Ramos (cell line): ENCODE measurements around the gene C1QTNF7.

Experiments used
- in situ Hi-C: fragments of 300-500 bp; cut with MboI; formaldehyde crosslinking; loops from one replicate; pipeline ENCODE4 v1.14.3; 2022; ENCODE audit warnings: low sequenced_read_pairs; ENCODE audit not compliant: unreplicated experiment

C1QTNF7 gene

DNA sequence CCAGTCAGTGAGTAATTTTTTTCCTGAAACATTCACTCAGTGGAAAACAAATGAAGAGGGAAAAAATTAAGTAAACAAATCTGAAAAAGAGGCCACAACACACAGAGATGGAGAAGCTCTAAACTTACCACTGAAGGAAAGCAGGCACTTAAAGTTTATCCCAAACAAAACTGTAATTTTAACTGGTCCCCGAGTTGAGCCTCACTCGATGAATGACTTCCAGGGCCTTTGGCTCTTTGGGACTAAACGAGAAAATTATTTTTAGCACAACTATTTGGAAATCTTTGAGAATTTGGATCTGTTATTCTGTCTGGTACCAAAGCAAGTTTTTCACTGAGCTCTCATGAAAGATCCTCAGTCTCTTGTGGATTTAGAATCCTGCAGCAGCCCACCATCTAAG lies at the start of gene C1QTNF7:
Gene C1QTNF7 (plus strand): TSS at position 333 of the 400 bp plus-strand sequence. CDS start 7,711 bp downstream, outside the sequence.
- in situ Hi-C loops: no loop called here

DNA sequence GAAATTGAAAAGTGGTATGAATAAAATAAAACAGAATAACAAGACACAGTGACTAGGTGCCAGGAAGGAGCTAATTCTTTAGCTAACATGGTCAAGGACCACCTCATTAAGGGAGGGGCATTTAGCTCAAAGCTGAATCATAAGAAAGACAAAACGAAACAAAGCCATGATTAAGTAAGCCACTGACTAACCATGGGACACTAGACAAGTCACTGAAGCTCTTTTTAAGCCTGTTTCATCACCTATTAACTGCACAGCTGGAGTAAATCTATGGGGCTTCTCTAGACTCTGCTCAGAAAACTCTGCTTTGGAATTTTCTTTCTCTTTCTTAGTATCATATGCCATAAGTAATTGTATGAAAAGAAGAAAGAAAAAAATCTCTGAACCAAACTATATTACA lies 49.8 kb upstream of the C1QTNF7 start:
- in situ Hi-C loops: no loop called here

GRCh38 chr4:15378493-15378892 lies 49.3 kb upstream of the C1QTNF7 start:
- in situ Hi-C loops: no loop called here

DNA sequence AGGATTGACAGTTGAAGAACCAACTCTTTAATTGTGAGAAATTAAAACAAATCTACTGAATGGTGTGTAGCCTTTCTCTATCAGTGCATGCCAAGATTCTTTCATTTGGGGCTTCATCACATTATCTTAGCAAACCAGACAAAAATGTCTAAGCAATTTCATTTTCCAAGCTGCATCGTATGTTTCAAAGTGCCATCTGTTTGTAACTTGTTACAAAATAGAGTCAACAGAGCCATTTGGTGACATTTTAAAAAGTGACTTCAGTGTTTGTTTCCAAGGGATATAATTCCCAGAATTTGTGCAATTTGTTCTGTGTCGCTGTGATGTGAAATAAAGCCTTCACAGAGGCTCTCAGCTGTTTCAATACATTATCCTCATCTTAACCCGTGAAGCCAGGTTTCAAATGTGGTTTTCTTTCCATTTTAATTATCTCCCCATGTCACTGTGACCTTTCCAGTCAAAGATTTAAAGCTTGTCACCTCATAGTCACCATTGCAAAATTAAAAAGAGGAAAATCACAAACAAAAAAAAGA lies 46.0 kb upstream of the C1QTNF7 start:
- in situ Hi-C loops: no loop called here

DNA sequence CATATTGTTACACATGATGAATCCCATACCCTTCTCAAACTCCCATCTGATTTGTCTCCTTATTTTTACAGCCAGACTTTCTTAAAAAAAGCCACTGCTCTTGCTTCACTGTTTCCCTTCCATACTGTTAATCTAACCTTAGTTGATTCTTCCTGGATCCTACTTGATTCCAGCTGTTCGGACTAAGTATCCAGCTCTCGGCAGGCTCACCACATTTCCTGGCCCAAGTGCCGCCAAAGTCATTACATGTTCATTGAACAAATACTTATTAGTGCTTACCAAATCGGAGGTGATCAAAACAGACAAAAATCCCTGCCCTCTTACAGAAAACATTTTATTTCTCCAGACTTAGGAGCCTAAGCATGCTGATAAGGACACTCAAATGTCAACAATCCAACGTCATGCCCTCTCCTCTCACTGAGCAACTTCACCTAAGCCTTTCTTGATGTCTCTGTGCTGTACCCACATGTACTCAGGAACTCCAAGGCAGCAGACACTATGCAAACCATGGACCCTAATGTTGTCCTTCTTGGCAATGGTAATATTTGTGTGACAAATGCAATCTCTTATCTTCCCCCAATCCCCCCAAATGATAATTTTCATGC lies 45.1 kb upstream of the C1QTNF7 start:
- in situ Hi-C loops: no loop called here

DNA sequence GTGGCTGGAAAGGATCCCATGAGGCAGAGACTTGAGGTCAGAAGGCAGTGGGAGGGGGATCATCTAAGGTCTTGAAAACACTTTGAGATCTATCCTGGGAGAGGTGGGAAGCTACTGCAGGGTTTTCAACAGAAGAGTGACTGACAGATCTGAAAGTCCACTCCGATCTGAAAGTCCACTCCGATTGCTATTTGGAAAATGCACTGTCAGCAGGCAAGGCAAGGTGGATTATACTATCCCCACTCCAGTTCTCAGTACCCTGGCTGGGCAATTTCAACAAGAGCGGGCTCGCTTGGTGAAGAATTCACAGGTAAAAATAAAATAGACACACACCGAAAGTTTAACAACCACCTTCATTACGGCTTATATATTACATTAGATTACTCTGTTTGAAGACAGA lies 42.3 kb upstream of the C1QTNF7 start:
- in situ Hi-C loops: no loop called here

GRCh38 chr4:15385928-15386327 lies 41.9 kb upstream of the C1QTNF7 start:
- in situ Hi-C loops: no loop called here

DNA sequence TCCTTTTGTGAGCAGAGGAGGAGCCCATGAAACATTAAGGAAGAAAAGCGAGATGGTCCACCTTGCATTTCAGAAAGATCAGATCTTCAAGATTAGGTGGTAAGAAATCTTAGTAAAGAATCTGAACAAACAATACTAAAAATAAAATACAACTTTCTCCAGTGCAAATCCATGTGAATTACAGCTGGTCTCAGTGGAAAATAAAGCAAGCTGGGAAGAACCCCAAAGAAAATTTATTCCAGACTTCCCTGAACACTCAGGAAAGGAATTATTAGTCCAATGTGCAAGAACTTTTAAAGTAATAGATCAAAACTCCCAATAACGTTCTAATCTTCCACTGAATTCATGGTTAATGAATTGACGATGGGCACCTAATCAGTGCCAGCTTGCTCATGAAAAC lies 37.3 kb upstream of the C1QTNF7 start:
- in situ Hi-C loops: no loop called here

GRCh38 chr4:15392053-15392805 lies 35.6 kb upstream of the C1QTNF7 start:
- in situ Hi-C loops: no loop called here

- in situ Hi-C loops: no loop called here
Measured at GRCh38 chr4:15395311-15395710, 32.5 kb upstream of the C1QTNF7 start.

GRCh38 chr4:15396157-15396800 lies 31.6 kb upstream of the C1QTNF7 start:
- in situ Hi-C loops: no loop called here

GRCh38 chr4:15398001-15398400 lies 29.8 kb upstream of the C1QTNF7 start:
- in situ Hi-C loops: no loop called here

- in situ Hi-C loops: no loop called here
Measured at GRCh38 chr4:15398732-15399131, 29.1 kb upstream of the C1QTNF7 start.

DNA sequence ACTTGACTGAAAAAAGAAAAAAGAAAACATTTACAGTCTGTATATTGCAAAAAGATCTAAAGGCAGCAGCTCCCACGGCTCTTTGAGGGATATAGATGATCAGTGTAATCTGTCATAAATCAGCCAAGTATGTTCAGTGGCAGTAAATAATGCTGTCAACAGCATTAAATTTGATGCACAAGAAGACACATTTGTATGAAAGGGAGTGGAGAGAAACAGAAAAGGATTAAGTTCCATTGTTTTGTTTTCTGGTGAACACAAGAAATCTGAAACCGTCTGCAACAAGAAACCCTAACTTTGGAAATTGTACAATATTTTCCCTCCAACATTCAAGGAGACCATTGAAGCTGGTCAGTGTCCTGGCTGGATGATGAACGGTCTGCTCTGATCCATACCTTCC lies 27.6 kb upstream of the C1QTNF7 start:
- in situ Hi-C loops: loop anchor here (25.0 kb wide), 1 partner anchor 837 kb away; the partner anchor contains the start of gene TAPT1

DNA sequence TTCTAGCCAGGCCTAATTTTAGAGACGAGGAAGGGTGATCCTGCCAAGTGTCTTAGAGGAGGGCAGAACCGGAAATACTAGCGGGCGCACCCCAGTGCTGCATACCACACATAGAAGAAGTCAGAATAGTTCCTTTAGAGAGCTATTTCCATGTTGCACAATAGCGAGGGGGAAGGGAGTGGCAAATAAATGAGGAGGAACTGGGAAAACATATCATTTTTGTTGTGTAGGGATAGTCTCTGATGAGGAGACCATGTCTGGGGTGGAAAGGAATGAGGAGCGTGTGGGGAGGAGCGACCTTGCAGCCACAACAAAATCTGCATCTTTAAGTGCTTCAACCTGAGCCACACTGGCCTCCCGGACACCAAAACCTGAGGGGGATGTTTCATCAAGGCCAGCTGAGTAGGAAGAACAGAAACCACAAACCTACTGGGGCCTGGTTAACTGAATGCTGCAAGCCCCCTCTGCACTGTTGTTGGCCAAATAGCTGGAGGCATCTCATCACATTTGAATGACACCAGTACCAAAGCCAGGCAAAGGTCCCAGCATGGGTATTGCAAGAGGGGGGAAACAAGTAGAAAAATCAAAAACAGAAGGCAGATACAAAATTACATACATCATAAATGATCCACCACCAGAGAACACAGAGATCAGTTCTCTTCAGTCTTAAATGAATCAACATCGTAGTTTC lies 26.7 kb upstream of the C1QTNF7 start:
- in situ Hi-C loops: loop anchor here (25.0 kb wide), 1 partner anchor 836 kb away; the partner anchor contains the start of gene TAPT1

- in situ Hi-C loops: loop anchor here (25.0 kb wide), 1 partner anchor 835 kb away; the partner anchor contains the start of gene TAPT1
Measured at GRCh38 chr4:15402146-15402545, 25.7 kb upstream of the C1QTNF7 start.

- in situ Hi-C loops: loop anchor here (25.0 kb wide), 1 partner anchor 834 kb away; the partner anchor contains the start of gene TAPT1
Measured at GRCh38 chr4:15402974-15403373, 24.9 kb upstream of the C1QTNF7 start.

DNA sequence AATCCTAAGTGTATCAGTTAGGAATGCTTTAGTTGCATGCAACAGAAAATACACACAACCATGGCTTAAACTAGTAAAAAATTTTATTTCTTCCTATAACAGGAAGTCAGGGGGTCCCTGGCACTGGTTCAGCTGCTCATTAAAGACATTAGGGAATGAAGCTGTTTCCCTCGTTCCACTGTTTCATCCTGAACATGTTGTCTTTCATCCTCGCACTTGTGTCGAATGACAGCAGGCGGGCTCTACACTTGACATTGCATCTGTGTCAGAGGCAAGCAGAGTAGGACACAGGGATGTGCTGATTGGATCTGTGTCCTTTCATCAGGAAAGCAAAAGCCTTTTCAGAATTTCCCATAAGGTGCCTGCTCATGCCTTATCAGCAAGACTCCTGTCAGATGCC lies 22.8 kb upstream of the C1QTNF7 start:
- in situ Hi-C loops: loop anchor here (25.0 kb wide), 1 partner anchor 832 kb away; the partner anchor contains the start of gene TAPT1

- in situ Hi-C loops: loop anchor here (25.0 kb wide), 1 partner anchor 827 kb away; the partner anchor contains the start of gene TAPT1
Measured at GRCh38 chr4:15410750-15411149, 17.1 kb upstream of the C1QTNF7 start.

- in situ Hi-C loops: loop anchor here (25.0 kb wide), 1 partner anchor 825 kb away; the partner anchor contains the start of gene TAPT1
Measured at GRCh38 chr4:15412461-15412860, 15.4 kb upstream of the C1QTNF7 start.
